Measurements from ENCODE around the gene IFNGR1. TPM values are rescaled to one million over a fixed set of nuclear protein-coding genes. Genes with fewer than 3 reads are reported as not detected.

IFNGR1 gene
- total RNA-seq (100 to 1,000 TPM; 134 to 165 TPM), polyA plus RNA-seq (100 to 1,000 TPM; 108 to 327 TPM)
- long read RNA-seq, donor 1, transcript IFNGR1-201 (7 exons, 2,139 nt): major isoform, 26 of 29 reads
- long read RNA-seq, donor 1, partial matches to known transcripts: 0 of 29 reads
- long read RNA-seq, donor 1, other reads (novel, unspliced or antisense): 0 of 29 reads
- long read RNA-seq, donor 2, transcript IFNGR1-201 (7 exons, 2,139 nt): major isoform, 8 of 9 reads
- long read RNA-seq, donor 2, partial matches to known transcripts: 0 of 9 reads
- long read RNA-seq, donor 2, other reads (novel, unspliced or antisense): 0 of 9 reads
- long read RNA-seq, donor 3, transcript IFNGR1-201 (7 exons, 2,139 nt): major isoform, 10 of 10 reads
- long read RNA-seq, donor 3, partial matches to known transcripts: 0 of 10 reads
- long read RNA-seq, donor 3, other reads (novel, unspliced or antisense): 0 of 10 reads
- long read RNA-seq, donor 4, transcript IFNGR1-201 (7 exons, 2,139 nt): major isoform, 8 of 8 reads
- long read RNA-seq, donor 4, partial matches to known transcripts: 0 of 8 reads
- long read RNA-seq, donor 4, other reads (novel, unspliced or antisense): 0 of 8 reads
- long read RNA-seq, donor 5, transcript IFNGR1-201 (7 exons, 2,139 nt): major isoform, 30 of 33 reads
- long read RNA-seq, donor 5, partial matches to known transcripts: 0 of 33 reads
- long read RNA-seq, donor 5, other reads (novel, unspliced or antisense): 0 of 33 reads

DNA sequence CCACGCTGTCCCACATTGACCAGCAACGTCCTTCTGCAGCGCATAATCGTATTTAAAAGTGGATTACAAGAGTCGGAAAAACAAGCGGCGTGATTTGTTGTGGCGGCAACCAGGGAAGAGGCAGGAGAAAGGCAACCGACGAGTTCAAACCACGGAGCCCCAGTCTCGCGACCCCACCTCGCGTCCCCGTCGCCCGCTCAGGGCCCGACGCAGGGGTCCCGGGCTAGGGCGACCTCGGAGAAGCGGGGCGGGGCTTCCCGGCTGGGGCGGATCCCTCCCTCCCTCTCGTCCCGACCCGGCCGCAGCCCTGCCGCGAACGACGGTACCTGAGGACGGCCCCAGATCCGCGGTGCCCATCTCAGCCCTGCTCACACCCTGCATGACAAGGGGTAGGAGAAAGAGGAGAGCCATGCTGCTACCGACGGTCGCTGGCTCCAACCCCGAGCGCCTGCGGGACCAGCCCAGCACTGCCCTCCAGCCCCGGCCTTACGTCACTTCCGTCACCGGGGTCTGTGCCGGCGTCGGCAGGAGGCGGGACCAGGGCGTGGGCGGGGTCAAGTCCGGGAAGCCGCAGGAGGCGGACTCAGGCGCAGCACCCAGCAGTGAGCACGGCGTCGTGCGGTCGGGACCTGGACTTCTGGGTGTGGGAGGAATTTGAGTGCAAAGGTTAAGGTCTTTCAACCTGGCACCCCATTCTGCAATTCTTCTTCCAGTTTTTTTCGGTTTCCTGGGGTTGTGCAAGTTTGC, at the start of gene IFNGR1:
IFNGR1 (minus strand) TSS at position 469 of the 747 bp plus-strand sequence; CDS start at position 411, 58 bp downstream.
- Histone ChIP-seq H3K27ac (ENCODE audit: low read depth in 1 of 2, low read length in 1 of 2) (peak within 1 kb of the TSS; percentile 88 to 99), H3K36me3 (ENCODE audit: control insufficient read depth in 4 of 4, insufficient read depth in 4 of 4, low read length in 4 of 4) (no peaks in the 10 kb centered on the region), H3K27me3 (ENCODE audit: control insufficient read depth in 3 of 3, insufficient read depth in 3 of 3, low read length in 2 of 3) (no peaks in the 10 kb centered on the region), H3K4me3 (peak within 1 kb of the TSS; percentile 72), H3K9me3 (ENCODE audit: control insufficient read depth in 4 of 4, insufficient read depth in 3 of 4, low read length in 3 of 4) (no peaks in the 10 kb centered on the region), H3K9ac (ENCODE audit: insufficient read depth in 1 of 2, low read length in 2 of 2) (peak within 1 kb of the TSS; percentile 94 to 100), H3K4me1 (ENCODE audit: control insufficient read depth in 5 of 5, insufficient read depth in 5 of 5, low read length in 5 of 5) (peaks cover 9 to 33% (median 17%) of the 10 kb centered on the region in 5 donors)
- ATAC-seq (ENCODE audit: insufficient read depth, low FRiP score) (peak; percentile 96), DNase-seq (peak; percentile 97)
- WGBS, 2 donors: 0% methylated on average over 55 to 64 of the region's 64 CpGs
- TF ChIP-seq, protein P1, sequence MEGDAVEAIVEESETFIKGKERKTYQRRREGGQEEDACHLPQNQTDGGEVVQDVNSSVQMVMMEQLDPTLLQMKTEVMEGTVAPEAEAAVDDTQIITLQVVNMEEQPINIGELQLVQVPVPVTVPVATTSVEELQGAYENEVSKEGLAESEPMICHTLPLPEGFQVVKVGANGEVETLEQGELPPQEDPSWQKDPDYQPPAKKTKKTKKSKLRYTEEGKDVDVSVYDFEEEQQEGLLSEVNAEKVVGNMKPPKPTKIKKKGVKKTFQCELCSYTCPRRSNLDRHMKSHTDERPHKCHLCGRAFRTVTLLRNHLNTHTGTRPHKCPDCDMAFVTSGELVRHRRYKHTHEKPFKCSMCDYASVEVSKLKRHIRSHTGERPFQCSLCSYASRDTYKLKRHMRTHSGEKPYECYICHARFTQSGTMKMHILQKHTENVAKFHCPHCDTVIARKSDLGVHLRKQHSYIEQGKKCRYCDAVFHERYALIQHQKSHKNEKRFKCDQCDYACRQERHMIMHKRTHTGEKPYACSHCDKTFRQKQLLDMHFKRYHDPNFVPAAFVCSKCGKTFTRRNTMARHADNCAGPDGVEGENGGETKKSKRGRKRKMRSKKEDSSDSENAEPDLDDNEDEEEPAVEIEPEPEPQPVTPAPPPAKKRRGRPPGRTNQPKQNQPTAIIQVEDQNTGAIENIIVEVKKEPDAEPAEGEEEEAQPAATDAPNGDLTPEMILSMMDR (IDR thresholded peaks at IDR 0.05; ENCODE audit: control extremely low read depth, extremely low read depth): no peak

DNA sequence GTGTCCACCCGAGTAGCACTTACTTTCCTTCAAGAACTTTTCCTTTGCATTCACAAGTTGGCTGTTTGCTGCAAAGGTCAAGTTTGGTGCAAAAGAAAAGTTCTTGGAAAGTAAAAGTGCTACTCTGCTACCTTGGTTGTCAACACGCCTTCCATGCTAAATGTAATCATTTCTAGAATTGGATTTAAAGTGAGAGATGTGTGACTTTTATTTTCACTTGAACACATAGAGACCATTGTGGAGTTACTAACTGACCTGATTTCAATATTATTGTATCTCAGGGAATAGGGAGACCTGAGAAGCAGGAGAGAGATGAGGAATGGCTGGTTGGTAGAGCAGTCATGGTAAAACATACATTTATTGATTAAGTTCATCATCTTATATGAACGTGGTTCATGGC, 49.7 kb upstream of the IFNGR1 start:
- no peaks in the 10 kb centered on the region for H3K36me3 ChIP-seq (ENCODE audit: control insufficient read depth in 4 of 4, insufficient read depth in 4 of 4, low read length in 4 of 4)
- H3K9ac ChIP-seq (ENCODE audit: insufficient read depth in 1 of 2, low read length in 2 of 2): no peak overlapping the region
- no peak overlapping the region for H3K27ac ChIP-seq (ENCODE audit: low read depth in 1 of 2, low read length in 1 of 2)
- H3K27me3 ChIP-seq (ENCODE audit: control insufficient read depth in 3 of 3, insufficient read depth in 3 of 3, low read length in 2 of 3): no peaks in the 10 kb centered on the region
- H3K4me3 ChIP-seq: no peak overlapping the region
- H3K4me1 ChIP-seq (ENCODE audit: control insufficient read depth in 5 of 5, insufficient read depth in 5 of 5, low read length in 5 of 5): peaks cover 0 to 3% (median 0%) of the 10 kb centered on the region in 5 donors
- TF ChIP-seq, protein P1 (IDR thresholded peaks at IDR 0.05; ENCODE audit: control extremely low read depth, extremely low read depth): no peak
- DNase-seq: no peak
- 87 to 93% methylated on average over 3 of the region's 3 CpGs for WGBS, 2 donors
- no peak for ATAC-seq (ENCODE audit: insufficient read depth, low FRiP score)
- no peaks in the 10 kb centered on the region for H3K9me3 ChIP-seq (ENCODE audit: control insufficient read depth in 4 of 4, insufficient read depth in 3 of 4, low read length in 3 of 4)

DNA sequence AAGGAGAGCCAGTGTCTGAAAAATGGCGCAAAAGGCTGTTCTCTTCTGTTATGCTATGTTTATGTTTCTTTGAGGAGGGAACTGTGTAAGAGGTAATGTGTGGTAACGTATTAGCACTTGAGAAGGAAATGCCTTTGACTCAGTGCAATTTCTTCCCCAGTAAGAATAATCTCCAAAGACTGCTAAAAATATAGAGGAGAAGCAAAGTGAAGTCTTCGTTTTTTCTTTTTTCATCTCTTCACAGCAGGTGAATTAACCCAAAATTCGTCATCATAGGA, 47.1 kb upstream of the IFNGR1 start:
- Histone ChIP-seq H3K9ac (ENCODE audit: insufficient read depth in 1 of 2, low read length in 2 of 2) (no peak overlapping the region), H3K4me3 (no peak overlapping the region), H3K9me3 (ENCODE audit: control insufficient read depth in 4 of 4, insufficient read depth in 3 of 4, low read length in 3 of 4) (no peaks in the 10 kb centered on the region), H3K27me3 (ENCODE audit: control insufficient read depth in 3 of 3, insufficient read depth in 3 of 3, low read length in 2 of 3) (no peaks in the 10 kb centered on the region), H3K4me1 (ENCODE audit: control insufficient read depth in 5 of 5, insufficient read depth in 5 of 5, low read length in 5 of 5) (peaks cover 0 to 5% (median 0%) of the 10 kb centered on the region in 5 donors), H3K36me3 (ENCODE audit: control insufficient read depth in 4 of 4, insufficient read depth in 4 of 4, low read length in 4 of 4) (no peaks in the 10 kb centered on the region), H3K27ac (ENCODE audit: low read depth in 1 of 2, low read length in 1 of 2) (no peak overlapping the region)
- TF ChIP-seq, protein P1 (IDR thresholded peaks at IDR 0.05; ENCODE audit: control extremely low read depth, extremely low read depth): no peak
- ATAC-seq (ENCODE audit: insufficient read depth, low FRiP score) (no peak), DNase-seq (no peak)
- WGBS, 2 donors: 69 to 73% methylated on average over 4 of the region's 4 CpGs
